Kidney tubule cell (primary cell): ENCODE measurements around the gene DAGLA.

Experiments used
- DNase-seq: peaks from one replicate; pipeline ENCODE4 v3.0.0-alpha.2; 2018; ENCODE audit warnings: low spot score

Gene DAGLA

DNA sequence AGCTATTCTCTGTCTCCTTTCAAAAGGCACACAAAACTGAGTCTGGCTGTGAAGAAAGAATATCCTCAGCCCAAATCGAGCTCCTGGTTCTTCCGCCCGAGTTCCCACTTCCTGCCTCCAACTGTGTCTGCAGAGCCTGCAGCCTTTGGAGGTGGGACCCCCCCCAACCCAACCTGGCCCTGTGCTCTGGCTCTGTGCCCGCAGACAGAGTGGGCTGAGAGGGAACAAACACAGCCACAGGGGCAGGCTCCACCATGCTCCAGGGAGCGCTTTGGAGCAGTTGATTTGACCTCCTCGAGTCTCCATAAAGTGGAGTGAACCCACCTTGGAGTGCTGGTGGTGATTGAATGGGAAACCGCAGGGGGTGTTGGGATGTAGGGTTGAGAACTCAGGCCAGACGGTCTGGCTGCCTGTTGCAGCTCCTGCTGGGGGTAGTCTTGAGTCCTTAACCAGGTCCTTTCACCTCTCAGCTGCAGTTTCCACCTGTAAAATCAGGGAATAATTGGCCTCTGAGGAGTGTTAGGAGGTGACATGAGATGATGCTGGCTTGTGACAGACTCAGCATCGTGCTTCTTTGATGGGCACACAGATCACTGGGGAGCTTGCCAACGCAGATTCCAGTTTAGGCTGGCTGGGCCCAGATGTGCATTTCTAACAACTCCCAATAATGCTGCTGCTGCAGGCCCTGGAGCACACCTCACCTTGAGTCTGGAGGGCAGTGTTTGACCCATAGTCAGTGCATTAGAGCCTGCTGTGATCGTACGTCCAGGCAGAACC is 11.4 kb downstream of the DAGLA start:
- no peak for DNase-seq

DNA sequence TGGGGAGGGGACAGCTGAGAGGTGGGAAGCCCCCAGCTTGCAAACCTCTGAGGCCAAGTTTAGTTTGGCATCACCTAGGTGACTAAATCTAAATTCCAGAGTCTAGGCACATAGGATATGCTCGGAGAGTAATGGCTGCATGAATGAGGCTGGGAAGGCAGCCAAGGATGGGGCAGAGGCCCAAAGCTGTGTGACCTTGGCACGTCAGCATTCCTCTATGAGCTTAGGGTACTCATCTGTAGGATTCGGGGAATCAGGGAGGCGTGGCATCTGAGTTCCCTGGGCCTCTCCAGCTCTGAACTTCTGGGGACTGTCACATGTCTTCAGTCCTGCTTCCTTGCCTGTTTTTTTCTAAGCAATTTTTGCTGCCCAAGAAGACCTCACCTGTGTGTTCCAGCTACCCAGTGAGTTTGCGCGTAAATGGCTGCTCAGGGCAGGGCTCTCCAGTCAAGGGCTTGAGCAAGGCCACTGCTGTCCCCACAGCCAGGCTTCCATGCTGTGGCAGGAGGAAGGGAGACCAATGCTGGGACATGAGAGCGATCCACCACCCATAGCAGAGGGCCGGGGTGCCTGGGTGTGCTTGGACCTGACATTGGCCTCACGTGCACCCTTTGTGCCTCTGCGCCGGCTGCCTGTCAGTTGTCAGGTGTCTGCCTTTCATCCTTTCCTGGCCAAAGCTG is 13.9 kb downstream of the DAGLA start:
- DNase-seq = peak; percentile 92

DNA sequence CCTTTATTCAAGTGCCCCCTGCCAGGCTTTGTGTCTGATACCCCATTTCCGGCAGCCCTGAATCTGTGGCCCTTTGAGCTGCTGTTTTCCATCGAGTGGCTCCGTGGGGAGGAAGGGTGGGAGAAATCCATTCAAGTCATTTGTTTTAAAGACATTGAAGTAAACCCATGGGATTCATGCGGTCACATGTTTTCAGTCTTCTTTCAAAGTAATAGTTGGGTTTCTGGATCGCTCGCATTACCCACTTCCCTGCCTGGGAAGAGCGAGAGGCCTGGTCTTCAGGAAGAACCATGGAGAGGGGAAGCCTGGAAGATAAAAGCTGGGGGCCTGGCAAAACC is 14.4 kb downstream of the DAGLA start:
- DNase-seq = no peak

DNA sequence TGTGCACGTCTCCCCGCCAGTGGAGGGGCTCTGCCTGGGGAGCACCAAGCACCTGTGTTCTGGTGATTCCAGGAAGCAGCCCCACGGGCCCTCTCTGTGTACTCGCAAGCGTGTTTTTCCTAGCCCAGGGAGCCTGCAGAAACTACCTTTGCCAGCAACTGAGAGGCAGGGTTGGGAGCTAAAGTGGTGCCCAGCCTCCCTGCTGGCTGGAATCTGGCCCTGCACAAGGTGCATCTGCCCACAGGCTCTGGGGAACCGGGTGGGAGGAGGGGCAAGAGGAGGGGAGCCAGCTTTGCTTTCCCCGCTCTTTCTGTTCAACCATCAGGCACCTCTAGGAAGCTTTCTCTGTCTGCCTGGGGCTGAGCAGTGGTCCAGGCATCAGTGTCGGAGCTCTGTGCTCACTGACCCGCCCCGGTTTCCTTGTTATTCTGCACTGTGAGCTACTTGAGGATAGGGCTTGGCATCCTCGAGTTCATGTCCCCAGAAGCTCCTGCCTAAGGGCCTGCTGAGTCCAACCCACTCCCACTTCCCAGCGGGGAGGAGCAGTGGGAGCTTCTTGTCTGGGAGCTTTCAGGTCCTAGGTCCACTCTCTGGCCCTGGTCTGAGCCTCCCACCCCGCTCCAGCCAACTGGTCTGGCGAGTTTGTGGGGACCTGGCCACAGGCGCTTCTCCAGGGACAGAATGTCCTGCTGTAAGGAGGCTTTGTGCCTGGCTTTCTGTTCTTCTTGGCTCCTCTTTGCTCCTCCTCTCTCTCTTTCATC is 14.9 kb downstream of the DAGLA start:
- DNase-seq = peak; percentile 50

DNA sequence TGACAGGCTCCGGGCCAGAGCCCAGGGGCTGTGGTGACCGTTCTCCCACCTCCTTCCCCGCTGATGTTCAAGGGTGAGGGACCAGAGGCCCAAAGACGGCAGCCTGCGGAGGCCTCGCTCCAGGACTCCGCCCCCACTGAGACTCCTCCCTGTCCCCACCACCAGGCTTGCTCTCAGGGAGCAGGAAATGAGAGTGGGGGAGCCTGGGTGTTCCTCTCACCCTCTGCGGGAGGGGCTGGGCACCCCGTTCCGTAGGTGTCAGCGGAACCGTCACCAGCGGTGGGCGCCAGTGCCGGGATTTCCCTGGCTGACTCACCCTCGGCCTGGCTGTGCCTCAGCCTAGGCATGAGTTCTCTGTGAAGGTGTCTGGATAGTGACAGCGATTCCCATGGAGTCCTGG is 15.7 kb downstream of the DAGLA start:
- DNase-seq = peak; percentile 96

DNA sequence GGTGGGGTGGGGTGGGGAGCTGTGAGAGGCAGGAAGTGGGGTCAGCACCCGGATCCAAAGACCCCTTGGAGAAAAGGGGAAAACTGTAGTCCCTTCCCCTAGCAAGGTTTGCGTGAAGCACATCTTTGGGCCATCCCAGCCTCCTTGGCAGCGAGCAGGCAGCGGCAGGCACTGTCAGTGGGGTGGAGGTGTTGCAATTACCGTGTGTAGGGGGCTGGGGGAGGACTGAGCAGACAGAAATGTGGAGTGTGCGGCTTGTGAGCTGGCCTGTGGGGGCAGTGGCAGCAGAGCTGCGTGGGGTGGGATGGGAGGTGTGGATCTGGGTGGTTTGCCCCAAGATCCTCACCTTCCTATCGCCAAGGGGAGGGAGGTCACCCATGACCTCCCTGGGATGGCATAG is 16.4 kb downstream of the DAGLA start:
- DNase-seq = no peak

DNA sequence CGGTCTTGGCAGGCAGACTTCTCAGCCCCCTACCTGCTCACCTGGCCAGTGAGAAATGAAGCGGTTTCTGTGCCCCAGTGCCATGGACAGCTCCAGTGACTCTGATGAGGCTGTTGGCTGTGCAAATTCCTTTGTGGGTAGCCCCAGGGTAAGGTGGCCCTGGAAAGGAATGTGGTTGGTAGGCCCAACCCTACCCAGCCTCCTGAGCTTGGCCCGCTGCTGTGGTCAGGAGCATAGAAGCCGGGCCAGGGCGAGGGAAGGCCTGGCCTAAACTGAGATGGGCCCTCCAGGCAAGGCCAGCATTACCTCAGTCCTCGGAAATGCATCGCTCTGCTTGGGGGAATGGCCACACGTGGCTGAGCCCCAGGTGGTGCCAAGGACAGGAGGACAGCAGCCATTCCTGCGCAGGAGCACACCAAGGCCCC is 16.9 kb downstream of the DAGLA start:
- DNase-seq = peak; percentile 96

DNA sequence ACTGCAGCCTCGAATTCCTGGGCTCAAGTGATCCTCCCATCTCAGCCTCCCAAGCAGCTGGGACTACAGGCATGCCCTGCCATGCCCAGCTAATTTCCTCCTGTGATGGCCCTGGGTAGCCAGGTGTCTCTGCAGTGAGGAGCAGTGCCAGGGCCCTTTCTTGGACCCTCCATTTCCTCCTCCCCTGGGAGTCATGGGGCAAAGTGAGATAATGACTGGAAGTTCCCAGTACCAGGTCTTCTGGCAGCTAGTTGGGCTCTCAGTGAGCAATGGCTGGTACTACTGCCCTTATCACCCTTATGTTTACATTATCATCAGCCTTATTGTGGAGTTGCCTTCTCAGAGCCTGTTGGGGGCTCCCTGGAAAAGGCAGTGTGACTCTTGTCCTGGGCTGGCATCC is 17.6 kb downstream of the DAGLA start:
- no peak for DNase-seq

DNA sequence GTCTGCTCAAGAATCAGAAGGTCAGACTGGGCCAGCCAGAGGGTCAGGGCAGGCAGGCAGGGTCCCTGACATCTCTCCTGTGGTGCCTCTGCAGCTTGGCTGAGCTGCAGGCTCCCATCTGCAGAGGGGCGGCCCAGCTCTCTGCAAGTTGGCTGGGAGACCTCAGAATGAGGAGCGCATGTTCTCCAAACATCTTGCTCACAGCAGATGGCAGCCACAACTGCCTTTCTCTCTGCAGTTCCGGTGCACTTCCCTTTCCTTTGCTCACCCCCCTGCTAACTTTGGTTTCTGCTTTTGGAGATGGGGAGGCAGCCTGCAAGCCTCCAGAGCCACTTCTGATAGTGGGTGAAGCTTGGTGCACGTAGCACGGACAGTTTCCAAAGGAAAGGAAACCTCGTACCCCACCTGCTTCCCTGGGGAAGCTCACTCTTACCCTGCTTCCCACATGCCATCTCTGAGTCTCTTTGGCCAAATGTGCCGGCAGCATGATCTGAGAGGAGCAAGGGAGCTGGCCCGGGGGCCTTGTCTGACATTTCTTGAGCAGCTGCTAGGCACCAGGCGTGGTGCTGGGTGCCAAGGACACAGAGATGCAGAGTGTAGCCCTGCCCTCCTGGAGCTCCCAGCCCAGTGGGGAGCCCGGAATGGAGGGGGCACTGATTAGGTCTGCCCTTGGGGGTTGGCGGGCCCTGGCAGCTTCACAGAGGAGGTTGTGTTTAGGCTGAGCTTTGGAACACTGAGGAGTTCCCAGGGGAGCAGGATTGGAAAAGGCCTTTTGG is 18.2 kb downstream of the DAGLA start:
- no peak for DNase-seq

DNA sequence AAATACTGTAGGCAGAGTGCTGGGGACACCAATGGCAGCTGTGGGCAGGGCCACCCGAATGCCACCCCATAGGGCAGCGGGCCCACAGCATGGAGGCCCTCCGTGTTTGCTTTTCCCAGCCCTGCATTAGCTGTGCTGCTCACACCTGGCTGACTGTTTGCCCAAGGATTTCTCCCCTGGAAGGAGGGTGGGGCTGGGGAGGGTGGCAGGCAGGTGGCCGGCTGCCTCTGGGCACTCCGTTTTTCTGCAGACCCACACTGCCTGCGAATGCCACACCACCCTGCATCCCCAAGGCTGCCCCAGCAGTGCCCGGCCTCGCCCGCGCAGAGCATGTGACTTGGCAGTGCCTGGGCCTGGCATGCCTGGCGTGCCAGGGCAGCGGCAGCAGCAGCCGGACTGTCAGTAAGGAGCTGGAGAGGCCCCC is 19.6 kb downstream of the DAGLA start:
- DNase-seq = no peak

DNA sequence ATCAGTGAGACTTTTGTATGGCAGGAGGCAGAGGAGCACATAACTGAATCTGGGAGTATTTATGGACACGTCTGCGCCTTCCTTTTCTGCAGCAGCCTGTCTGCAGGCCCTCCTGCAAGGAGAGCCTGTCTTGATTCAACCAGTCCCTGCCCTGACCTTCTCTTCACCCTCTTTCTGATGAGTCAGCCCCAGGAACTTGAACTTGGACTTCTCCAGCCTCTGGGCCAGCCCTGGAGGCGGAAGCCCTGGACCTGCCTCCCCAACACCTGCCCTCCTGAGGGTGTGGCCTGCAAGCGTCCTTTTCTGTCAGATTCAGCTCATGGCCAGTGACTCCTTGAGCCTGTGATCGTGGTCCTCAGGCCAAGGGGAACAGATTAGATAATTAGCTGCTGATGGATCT is 20.0 kb downstream of the DAGLA start:
- DNase-seq = peak; percentile 95

DNA sequence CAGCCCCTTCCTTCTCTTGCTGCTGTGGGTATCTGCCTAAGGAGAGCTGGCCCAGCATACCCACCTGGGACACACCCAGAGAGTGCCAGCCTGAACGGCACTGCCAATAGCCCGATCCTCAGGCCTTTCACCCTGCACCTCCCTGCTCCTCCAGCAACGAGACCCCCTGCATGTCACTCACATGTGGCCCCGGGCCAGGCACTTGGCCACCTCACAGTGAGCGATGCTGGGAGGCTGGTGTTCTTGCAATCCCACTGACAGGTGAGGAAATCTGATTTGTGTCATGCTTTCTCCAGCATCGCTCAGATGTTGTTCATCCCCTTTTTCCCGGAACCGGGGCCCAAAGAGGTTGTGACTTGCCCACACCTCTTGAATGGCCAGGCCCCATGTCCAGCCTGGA is 20.5 kb downstream of the DAGLA start:
- no peak for DNase-seq

DNA sequence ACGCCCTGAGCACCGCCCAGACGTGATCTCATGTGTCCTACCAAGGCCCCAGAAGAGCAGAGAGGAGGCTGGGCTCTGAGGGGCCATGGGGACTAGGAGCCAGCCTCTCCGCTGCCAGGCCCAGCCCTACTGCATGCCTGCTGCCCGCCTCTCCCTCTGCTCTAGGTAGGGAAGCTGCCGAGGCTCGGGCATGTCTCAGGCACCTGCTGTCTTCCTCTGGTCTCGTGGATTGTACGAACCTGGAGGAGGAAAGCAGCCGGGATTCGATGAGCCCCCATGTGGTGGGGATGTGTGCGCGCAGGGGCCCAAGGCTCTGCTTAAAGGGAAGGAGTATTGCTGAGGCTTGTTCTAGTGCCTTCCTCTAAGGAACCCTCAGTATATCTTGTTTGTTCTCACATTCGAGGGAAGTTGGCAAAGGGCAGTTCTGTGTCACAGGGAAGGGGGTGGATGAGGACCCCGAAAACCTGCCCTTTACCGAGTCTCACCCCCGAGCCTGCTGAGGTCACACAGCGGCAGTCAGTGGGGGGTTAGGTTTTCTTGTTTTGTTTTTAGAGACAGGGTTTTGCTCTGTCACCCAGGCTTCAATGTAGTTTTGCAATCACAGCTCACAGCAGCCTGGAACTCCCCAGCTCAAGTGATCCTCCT is 21.2 kb downstream of the DAGLA start:
- peak; percentile 40 for DNase-seq

DNA sequence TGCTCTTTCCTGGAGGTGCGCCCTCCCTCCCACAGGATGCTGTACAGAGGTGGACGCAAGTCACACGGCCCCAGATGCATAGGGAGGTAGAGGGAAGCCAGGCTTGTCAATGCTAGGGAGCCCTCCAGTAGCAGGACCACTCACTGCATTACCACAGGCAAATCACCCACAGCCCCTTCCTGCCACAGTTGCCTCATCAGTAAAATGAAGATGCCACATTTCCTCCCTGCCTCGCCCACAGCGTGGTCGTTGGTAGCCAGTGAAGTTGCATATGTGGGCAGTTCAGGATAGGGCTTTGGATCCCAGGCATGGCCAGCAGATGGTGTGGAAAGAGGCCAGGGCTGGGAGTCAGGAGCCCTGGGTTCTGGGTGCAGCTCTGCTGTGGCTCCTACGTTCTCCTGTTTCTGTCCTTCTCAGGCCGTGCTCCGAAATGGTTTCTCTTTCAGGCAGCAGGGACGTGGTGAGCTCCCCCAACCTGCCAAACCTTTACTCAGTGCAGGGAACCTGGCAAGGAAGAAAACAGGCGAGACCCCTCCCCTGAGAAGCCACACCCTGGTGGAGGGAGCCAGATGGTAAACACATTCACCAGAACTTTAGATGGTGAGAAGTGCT is 22.6 kb downstream of the DAGLA start:
- DNase-seq = no peak

DNA sequence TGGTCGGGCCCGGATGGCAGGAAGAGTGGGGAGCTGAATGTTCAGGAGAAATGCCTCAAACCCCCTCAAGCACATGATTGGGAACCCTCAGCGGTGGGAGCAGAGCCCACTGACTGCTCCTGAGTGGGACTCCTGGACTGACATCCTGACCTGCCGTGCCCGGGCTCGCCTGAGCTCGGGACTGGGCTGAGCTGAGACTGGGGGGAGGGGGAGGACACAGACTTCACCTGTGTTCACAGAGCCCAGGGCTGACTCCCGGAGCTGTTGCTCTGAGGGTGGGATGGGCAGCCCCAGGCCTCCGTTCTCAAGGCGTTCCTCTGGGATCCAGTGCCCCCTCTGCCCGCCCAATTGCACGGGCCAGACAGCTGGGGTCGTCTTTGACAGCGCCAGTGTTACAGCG is 24.6 kb downstream of the DAGLA start:
- no peak for DNase-seq

DNA sequence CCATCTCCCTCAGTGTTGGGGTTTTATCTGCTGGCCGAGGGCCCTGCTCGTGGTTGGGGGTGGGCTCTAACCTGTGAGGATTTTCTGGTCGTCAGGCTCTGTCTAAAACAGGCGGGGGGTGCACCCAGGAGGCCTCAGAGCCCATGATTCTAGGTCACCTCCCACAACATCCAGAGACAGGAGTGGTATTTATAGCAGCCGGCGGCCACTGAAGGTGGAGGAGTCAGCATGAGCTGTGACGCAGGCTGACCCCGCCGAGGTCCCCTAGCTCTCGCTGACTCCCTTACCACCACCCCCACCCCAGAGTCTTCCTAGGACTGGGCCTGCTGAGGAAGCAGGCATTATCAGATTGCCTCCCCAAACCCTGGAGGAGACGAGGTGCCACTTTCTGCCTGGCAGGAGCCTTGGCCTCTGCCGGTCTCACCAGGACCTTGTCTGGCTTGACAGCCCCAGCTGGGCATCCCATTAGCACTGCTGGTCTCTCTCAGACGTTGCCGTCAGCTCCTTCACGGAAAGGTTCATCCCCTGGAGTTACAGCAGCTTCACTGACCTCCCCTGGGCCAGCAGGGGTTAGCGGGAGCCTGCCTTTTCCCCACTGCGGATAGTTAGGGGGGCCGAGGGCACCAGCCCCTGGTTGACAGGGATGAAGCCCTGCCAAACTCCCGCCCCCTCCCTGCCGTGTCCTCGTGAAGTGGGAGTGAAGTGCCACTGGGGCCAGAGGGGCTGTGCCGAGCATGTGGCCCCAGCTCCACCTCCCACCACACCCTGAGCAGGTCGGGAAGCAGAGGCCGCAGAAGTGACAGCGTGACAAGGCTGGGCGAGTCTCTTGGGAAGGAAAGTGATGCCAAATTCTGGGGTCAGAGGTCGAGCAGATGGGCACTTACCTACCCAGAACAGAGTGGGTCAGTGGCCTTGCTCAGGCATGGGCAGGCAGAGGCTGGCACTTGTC is 26.5 kb downstream of the DAGLA start:
- no peak for DNase-seq

DNA sequence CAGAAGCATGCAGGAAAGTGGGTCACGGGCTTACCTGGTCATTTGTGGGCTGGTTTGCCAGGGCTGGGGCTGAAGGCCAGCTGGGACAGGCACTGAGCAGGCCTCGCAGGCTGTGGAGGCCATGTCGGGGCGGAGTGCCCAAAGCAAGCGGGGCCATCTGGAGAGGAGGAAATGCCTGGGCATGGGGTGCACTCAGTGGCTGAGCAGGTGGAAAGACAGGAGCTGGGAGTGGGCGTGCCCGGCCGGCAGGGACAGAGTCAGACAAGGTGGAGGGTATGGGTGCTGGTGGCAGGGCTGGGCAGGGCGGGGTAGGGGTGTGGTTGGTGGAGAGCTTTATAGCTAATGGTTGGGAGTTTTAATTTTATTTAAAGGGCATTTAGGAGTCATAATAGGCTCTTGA is 27.4 kb downstream of the DAGLA start:
- no peak for DNase-seq

DNA sequence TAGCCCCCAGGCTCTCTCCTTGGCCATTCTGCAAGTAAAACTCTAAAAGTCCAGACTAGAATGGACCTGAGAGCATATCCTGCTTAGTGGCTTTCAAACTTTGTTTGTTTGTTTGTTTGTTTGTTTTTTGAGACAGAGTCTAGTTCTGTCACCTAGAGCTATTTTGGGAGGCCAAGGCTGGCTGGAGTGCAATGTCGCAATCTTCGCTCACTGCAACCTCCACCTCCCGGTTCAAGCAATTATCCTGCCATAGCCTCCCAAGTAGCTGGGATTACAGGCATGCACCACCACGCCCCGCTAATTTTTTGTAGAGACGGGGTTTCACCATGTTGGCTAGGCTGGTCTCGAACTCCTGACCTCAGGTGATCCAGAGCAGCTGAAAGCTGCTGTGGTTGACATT is 28.9 kb downstream of the DAGLA start:
- DNase-seq = no peak

DNA sequence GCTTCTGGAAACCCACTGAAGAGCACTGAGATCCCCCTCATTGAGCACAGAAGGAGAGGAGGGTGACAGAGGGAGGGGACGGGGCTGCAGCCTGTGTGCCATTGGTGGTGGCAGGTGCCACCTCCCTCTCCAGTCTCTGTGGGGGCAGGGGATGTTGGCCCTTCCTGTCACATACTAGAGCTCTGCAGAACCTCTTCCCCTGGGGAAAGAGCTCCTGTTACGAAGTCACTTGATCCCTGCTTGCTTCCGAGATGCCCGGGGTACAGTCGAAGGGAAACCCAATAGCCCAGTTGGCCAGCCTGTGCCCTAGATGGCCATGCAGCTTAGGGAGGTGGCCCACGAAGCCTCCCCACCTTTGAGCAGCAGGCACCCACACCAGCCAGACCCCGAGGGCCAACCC is 29.4 kb downstream of the DAGLA start:
- DNase-seq = no peak

DNA sequence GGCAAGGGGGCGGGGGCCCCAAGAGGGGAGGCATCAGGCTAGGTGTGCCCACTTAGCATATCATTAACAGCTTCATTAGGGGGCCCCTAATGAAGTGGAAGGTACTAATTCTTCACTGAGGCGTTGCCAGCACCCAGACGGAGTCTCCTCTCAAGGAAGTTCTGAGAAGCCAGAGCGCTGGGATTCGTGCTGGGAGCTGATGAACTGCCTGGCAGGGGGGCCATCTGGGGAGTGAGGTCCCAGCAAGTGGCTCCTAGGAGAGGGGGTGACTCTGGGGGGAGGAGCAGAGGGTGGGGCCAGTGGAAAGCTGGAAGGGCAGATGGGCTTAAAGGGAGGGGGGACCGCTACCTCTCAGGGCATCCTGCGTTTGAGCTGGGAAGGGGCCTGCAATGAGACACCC is 29.8 kb downstream of the DAGLA start:
- no peak for DNase-seq
